ENCODE data around the gene KIF26B.

The KIF26B gene

DNA sequence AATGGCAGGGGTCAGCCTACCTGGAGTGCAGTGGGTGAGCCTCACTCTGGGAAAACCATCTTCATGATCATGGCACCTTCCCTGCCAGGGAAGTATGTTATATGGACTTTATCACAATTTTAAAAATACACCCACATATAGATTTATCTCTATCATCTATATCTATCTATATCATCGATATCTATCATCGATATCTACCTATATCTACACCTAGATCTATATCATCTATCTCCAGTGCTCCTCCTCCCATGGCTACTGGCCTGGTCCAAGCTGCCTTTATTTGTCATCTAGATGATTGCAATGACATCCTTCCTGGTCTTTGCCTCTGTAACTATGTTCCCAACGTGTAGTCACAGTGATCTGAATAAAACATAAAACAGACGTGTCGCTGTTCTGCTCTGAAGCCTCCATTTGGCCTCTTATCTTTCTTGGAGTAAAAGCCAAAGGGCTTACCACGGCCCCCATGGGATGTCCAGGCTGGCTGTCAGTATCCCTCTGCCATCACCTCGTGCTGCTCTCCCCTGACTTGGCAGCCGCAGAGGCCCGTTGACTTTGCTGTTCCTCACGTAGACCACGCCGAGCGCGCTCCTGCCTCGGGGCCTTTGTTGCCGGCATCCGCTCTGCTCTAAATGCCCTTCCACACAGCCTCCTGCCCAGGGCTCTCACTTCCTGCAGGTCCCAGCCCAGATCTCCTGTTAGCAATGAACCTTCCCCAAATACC is 20.6 kb upstream of the KIF26B start:
- no peaks in the 10 kb centered on the region for H3K4me1 ChIP-seq (ENCODE audit: insufficient read depth, low read length)
- H3K4me3 ChIP-seq (ENCODE audit: low read length) = no peak overlapping the region
- H3K27ac ChIP-seq (ENCODE audit: low read depth, low read length) = no peak overlapping the region
- H3K9me3 ChIP-seq (ENCODE audit: insufficient read depth, low read depth, low read length) = no peaks in the 10 kb centered on the region
- no peak overlapping the region for H3K9ac ChIP-seq (ENCODE audit: low read depth, low read length)
- H3K27me3 ChIP-seq (ENCODE audit: insufficient read depth, low read length) = no peaks in the 10 kb centered on the region
- no peaks in the 10 kb centered on the region for H3K36me3 ChIP-seq (ENCODE audit: insufficient read depth, low read length)
- WGBS = 93% methylated on average over 17 of the region's 17 CpGs

DNA sequence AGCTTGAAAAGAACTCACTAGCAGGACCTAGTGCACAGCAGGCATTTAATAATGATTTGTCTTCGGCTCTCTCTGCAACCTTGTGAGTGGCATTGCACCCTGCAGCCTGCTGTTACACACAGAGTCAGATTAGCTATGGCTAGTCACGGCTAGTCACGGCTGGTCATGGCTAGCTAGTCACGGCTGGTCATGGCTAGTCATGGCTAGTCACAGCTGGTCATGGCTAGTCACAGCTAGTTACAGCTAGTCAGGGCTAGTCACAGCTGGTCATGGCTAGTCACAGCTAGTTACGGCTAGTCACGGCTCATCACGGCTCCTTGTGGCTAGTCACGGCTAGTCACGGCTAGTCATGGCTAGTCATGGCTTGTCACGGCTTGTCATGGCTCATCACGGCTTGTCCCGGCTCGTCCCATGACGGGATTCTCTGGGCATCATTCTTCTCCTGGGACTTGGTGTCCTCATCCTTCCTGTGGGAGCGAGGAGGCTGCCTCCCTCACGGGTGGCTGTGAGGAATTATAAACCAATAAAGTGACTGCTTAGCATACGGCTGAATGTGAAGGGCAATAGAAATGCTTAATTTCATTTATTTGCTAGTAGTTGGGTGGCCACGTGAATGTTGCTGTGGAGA is 12.5 kb upstream of the KIF26B start:
- Histone ChIP-seq H3K4me1 (ENCODE audit: insufficient read depth, low read length) (no peaks in the 10 kb centered on the region), H3K9ac (ENCODE audit: low read depth, low read length) (no peak overlapping the region), H3K4me3 (ENCODE audit: low read length) (no peak overlapping the region), H3K9me3 (ENCODE audit: insufficient read depth, low read depth, low read length) (no peaks in the 10 kb centered on the region), H3K36me3 (ENCODE audit: insufficient read depth, low read length) (no peaks in the 10 kb centered on the region), H3K27ac (ENCODE audit: low read depth, low read length) (no peak overlapping the region), H3K27me3 (ENCODE audit: insufficient read depth, low read length) (no peaks in the 10 kb centered on the region)
- 93% methylated on average over 18 of the region's 18 CpGs for WGBS

DNA sequence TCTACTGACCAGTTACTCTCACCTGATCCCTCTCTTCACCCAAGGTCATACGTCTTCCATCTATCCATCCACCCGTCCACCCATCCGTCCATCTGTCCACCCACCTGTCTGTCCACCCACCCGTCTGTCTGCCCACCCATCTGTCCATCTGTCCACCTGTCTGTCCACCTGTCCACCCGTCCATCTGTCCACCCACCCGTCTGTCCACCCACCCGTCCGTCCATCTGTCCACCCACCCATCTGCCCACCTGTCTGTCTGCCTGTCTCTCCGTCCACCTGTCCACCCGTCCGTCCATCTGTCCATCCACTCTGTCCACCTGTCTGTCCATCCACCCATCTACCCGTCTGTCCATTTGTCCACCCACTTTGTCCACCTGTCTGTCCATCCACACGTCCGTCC is 11.8 kb upstream of the KIF26B start:
- Histone ChIP-seq H3K9me3 (ENCODE audit: insufficient read depth, low read depth, low read length) (no peaks in the 10 kb centered on the region), H3K9ac (ENCODE audit: low read depth, low read length) (no peak overlapping the region), H3K36me3 (ENCODE audit: insufficient read depth, low read length) (no peaks in the 10 kb centered on the region), H3K27ac (ENCODE audit: low read depth, low read length) (no peak overlapping the region), H3K4me3 (ENCODE audit: low read length) (no peak overlapping the region), H3K4me1 (ENCODE audit: insufficient read depth, low read length) (no peaks in the 10 kb centered on the region), H3K27me3 (ENCODE audit: insufficient read depth, low read length) (no peaks in the 10 kb centered on the region)
- 92% methylated on average over 14 of the region's 14 CpGs for WGBS

DNA sequence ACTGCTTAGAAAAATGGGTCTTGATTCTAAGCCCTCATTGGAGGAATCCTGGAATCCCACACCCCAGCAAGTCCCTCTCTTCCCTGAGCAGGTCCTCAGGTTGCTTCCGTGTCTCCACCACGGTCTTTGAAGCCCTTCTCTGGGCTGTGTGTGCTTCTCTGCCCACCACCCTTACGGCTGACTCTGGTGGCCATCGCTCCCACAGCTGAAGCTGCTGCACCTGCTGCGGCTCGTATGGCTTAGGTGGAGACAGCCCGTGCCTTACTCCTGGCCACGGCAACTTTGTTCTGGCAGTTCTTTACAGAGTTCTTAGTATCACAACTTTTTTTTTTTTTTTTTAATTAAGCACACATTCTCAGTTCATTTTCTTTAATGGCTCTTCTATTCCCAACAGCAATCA is 10.9 kb upstream of the KIF26B start:
- no peaks in the 10 kb centered on the region for H3K36me3 ChIP-seq (ENCODE audit: insufficient read depth, low read length)
- no peaks in the 10 kb centered on the region for H3K4me1 ChIP-seq (ENCODE audit: insufficient read depth, low read length)
- H3K9ac ChIP-seq (ENCODE audit: low read depth, low read length) = no peak overlapping the region
- 91% methylated on average over 8 of the region's 8 CpGs for WGBS
- no peaks in the 10 kb centered on the region for H3K9me3 ChIP-seq (ENCODE audit: insufficient read depth, low read depth, low read length)
- no peaks in the 10 kb centered on the region for H3K27me3 ChIP-seq (ENCODE audit: insufficient read depth, low read length)
- no peak overlapping the region for H3K4me3 ChIP-seq (ENCODE audit: low read length)
- H3K27ac ChIP-seq (ENCODE audit: low read depth, low read length) = no peak overlapping the region

DNA sequence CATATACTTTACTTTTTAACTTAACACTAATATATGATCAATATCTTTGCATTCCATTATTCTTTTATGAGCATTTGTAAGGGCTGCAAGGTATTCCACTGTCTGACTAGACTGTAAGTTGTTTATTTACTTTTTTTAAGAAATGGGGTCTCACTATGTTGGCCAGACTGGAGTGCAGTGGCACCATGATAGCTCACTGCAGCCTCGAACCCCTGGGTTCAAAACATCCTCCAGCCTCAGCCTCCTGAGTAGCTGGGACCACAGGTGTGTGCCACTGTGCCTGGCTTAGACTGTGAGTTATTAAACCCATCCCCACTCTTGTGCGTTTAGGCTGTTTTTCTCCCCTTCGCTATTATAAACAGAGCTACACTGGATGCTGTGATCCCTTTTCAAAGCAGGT is 6.7 kb upstream of the KIF26B start:
- no peaks in the 10 kb centered on the region for H3K36me3 ChIP-seq (ENCODE audit: insufficient read depth, low read length)
- peaks cover 18% of the 10 kb centered on the region for H3K27me3 ChIP-seq (ENCODE audit: insufficient read depth, low read length)
- H3K9ac ChIP-seq (ENCODE audit: low read depth, low read length) = no peak overlapping the region
- 91% methylated on average over 3 of the region's 3 CpGs for WGBS
- H3K4me3 ChIP-seq (ENCODE audit: low read length) = no peak overlapping the region
- H3K9me3 ChIP-seq (ENCODE audit: insufficient read depth, low read depth, low read length) = no peaks in the 10 kb centered on the region
- H3K4me1 ChIP-seq (ENCODE audit: insufficient read depth, low read length) = no peaks in the 10 kb centered on the region
- H3K27ac ChIP-seq (ENCODE audit: low read depth, low read length) = no peak overlapping the region

DNA sequence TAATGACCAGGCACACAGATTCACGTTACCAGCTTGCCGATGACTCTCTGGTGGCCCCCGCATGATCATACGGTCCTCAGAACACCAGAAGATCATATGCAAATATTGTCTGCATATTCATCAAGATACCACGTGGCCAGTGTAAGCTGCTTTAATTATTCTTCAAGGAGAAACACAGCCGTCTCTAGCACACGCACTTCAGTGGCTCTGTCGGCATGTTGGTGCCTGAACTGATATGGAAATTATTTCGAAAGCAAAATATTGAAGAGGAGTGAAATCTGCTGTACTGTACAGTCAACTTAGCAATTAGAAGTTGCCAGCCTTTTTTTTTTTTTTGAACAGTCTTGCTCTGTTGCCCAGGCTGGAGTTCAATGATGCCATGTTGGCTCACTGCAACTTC is 5.9 kb upstream of the KIF26B start:
- 81% methylated on average over 9 of the region's 9 CpGs for WGBS
- Histone ChIP-seq H3K36me3 (ENCODE audit: insufficient read depth, low read length) (no peaks in the 10 kb centered on the region), H3K9me3 (ENCODE audit: insufficient read depth, low read depth, low read length) (no peaks in the 10 kb centered on the region), H3K27ac (ENCODE audit: low read depth, low read length) (no peak overlapping the region), H3K4me3 (ENCODE audit: low read length) (no peak overlapping the region), H3K27me3 (ENCODE audit: insufficient read depth, low read length) (peaks cover 26% of the 10 kb centered on the region), H3K9ac (ENCODE audit: low read depth, low read length) (no peak overlapping the region), H3K4me1 (ENCODE audit: insufficient read depth, low read length) (no peaks in the 10 kb centered on the region)

DNA sequence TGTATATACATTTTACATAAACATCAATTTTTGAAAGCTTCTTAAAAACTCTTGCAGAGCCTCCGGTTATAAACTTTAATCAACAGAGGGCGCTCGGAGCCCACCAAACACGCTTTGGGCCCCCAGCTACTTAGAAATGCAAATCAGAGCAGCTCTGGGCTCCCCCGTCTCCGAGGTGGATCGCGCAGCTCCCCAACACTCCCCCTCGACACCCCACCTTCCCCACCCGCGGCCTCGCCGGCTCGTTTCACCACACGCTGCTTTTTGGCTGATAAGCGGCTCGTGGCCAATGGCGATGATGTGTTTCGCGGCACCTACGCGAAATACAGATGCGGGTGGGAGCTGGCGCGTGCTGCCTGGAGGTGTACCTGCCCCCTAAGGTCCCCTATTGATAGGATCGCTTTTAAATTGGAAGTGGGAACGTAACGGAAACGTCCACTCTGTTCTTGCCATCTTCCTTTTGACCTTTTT is 1.7 kb upstream of the KIF26B start:
- 1% methylated on average over 29 of the region's 29 CpGs for WGBS
- Histone ChIP-seq H3K27me3 (ENCODE audit: insufficient read depth, low read length) (peaks cover 64% of the 10 kb centered on the region), H3K4me1 (ENCODE audit: insufficient read depth, low read length) (peaks cover 12% of the 10 kb centered on the region; the same call in 1 of the 2 replicates), H3K36me3 (ENCODE audit: insufficient read depth, low read length) (no peaks in the 10 kb centered on the region), H3K9ac (ENCODE audit: low read depth, low read length) (peak overlapping the region; percentile 25; the same call in 1 of the 2 replicates), H3K9me3 (ENCODE audit: insufficient read depth, low read depth, low read length) (no peaks in the 10 kb centered on the region), H3K27ac (ENCODE audit: low read depth, low read length) (no peak overlapping the region), H3K4me3 (ENCODE audit: low read length) (peak overlapping the region; percentile 66)

DNA sequence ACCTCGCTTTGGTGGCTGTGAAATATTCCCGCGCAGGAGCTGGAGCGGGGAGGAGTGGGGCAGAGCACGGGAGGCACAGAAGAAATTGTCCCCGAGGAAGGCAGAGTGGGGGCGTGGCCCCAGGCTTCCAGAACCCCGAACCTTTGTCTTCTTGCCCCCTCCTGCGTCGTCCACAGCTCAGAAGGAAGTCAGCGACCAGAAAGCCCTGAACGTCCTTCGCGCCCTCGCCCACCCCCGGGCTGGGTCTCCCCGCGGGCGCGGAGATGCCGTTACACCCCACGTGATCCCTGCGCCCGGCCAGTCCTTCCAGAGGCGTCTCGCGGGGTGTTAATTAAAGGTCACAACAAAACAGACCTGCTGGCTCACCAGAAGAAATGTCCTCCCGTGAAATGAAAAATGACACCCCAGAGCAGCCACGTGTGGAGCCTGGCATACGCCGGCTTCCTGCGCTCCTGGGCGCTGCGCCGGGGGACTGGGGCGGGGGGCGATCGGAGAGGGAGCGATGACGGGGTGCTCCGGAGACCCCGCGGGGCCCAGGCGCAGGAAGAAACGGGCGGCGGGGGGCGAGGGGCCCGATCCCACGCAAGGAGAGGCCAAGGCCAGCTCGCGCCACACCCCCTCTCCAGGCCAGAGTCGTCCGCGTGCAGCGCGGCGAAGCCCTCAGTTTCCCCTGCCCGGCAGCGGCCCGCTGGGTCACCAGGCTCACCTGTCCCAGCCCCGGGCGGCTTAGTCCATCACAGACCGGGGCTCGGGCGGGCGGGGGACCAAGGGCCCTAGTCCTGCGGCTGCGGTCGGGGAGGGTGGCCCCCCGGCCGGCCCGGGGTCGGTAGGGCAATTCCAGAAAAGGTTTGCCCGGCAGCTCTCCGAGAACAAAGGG is 995 bp upstream of the KIF26B start:
- Histone ChIP-seq H3K4me3 (ENCODE audit: low read length) (peak overlapping the region; percentile 66), H3K27me3 (ENCODE audit: insufficient read depth, low read length) (peaks cover 69% of the 10 kb centered on the region), H3K9ac (ENCODE audit: low read depth, low read length) (peak overlapping the region; percentile 46), H3K4me1 (ENCODE audit: insufficient read depth, low read length) (peaks cover 12% of the 10 kb centered on the region; the same call in 1 of the 2 replicates), H3K27ac (ENCODE audit: low read depth, low read length) (no peak overlapping the region), H3K9me3 (ENCODE audit: insufficient read depth, low read depth, low read length) (no peaks in the 10 kb centered on the region), H3K36me3 (ENCODE audit: insufficient read depth, low read length) (no peaks in the 10 kb centered on the region)
- whole genome bisulfite sequencing = 1% methylated on average over 76 of the region's 76 CpGs

DNA sequence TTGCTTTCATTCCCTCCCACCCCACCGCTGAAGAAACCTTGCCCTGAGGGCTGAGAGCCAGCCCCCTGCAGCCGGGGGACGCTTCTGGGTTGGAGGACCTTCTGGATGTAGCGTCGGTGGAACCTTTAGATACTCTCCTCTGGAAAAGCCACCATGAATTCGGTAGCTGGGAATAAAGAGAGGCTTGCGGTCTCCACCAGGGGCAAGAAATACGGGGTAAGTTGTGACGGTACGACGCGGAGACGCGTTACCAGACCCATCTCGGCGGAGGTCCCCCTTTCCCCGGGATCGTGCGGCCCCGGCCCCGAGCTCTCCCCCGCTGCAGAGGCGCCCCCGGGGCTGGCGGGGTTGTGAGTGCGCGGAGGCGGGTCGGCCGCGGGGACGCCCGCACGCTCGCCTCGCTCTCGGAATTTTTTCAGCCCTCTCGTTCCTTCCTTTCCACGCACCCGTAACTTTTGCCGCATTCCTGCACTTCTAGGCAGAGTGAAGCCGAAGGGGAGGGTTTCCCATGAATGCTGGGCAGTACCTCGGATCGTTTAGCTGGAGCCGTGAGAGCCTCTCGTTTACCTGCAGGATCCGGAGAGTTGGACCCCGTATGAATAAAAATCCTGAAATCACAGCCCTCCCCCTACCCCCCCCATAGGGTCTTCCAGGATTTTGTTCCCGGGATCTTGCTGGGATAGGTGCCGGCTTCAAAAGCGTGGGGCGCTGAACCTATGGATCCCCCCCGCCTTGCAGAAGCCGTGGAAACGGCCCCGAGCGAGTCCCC is 671 bp downstream of the KIF26B start:
- H3K27ac ChIP-seq (ENCODE audit: low read depth, low read length) = no peak overlapping the region
- H3K27me3 ChIP-seq (ENCODE audit: insufficient read depth, low read length) = peaks cover 67% of the 10 kb centered on the region
- under 1% methylated on average over 57 of the region's 57 CpGs for WGBS
- peaks cover 12% of the 10 kb centered on the region; the same call in 1 of the 2 replicates for H3K4me1 ChIP-seq (ENCODE audit: insufficient read depth, low read length)
- 0 out of 2 replicates have a peak overlapping the region, but pooled peaks have one; percentile 32 for H3K9ac ChIP-seq (ENCODE audit: low read depth, low read length)
- peak overlapping the region; percentile 66 for H3K4me3 ChIP-seq (ENCODE audit: low read length)
- H3K36me3 ChIP-seq (ENCODE audit: insufficient read depth, low read length) = no peaks in the 10 kb centered on the region
- no peaks in the 10 kb centered on the region for H3K9me3 ChIP-seq (ENCODE audit: insufficient read depth, low read depth, low read length)

DNA sequence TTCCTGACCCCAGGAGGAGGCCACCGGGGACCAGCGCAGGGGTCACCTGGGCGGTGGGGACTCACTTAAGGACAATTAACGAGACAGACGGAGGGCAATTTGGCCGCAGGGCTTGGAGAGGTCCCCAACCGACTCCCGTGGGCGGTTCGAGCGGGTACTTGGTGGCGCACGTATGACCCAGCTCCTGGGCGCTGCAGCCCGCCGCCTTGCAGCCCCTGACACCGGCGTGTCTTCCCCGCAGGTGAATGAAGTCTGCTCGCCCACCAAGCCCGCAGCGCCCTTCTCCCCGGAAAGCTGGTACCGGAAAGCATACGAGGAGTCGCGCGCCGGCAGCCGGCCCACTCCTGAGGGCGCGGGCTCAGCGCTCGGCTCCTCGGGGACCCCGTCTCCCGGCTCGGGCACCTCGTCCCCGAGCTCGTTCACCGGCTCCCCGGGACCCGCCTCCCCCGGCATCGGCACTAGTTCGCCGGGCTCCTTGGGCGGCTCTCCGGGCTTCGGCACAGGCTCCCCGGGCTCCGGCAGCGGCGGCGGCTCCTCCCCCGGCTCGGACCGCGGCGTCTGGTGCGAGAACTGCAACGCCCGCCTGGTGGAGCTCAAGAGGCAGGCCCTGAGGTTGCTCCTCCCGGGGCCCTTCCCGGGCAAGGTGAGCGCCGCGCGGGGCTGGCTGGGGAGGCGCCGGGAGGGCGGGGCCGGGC is 1.4 kb downstream of the KIF26B start:
- Histone ChIP-seq H3K9ac (ENCODE audit: low read depth, low read length) (0 out of 2 replicates have a peak overlapping the region, but pooled peaks have one; percentile 48), H3K27ac (ENCODE audit: low read depth, low read length) (no peak overlapping the region)
- under 1% methylated on average over 74 of the region's 74 CpGs for WGBS

More for the DNA sequence above, 1.4 kb downstream of the KIF26B start:
- peaks cover 12% of the 10 kb centered on the region; the same call in 1 of the 2 replicates for H3K4me1 ChIP-seq (ENCODE audit: insufficient read depth, low read length)
- no peaks in the 10 kb centered on the region for H3K36me3 ChIP-seq (ENCODE audit: insufficient read depth, low read length)
- no peaks in the 10 kb centered on the region for H3K9me3 ChIP-seq (ENCODE audit: insufficient read depth, low read depth, low read length)
- H3K4me3 ChIP-seq (ENCODE audit: low read length) = peak overlapping the region; percentile 66
- peaks cover 61% of the 10 kb centered on the region for H3K27me3 ChIP-seq (ENCODE audit: insufficient read depth, low read length)

Measured in HUES64 (cell line).